GM10266 (cell line): ENCODE measurements around the gene ABHD1.
"Not testable (repeated sequence)": the region's sequence is repeated elsewhere in the genome, so short reads cannot be mapped to it uniquely, and the experiment has no call there.

Experiments used
- DNase-seq: peaks from one replicate; pipeline ENCODE4 v3.0.0; 2012; ENCODE audit errors: extremely low spot score
- CTCF ChIP-seq: IDR thresholded peaks from 2 replicates; pipeline ENCODE4 v1.5.1; 2012; ENCODE audit warnings: mild to moderate bottlenecking, low read depth; ENCODE audit not compliant: control insufficient read depth, insufficient read depth; ENCODE audit errors: missing control alignments

Gene ABHD1

GRCh38 chr2:27108221-27108620 lies 15.4 kb upstream of the ABHD1 start:
- TF ChIP-seq CTCF = no peak
- DNase-seq = no peak

- TF ChIP-seq CTCF = no peak
- no peak for DNase-seq
These were observed 14.5 kb upstream of the ABHD1 start for GRCh38 chr2:27109083-27109482.

GRCh38 chr2:27110603-27111352 lies 12.8 kb upstream of the ABHD1 start:
- not testable (repeated sequence) for DNase-seq

GRCh38 chr2:27111392-27112078 lies 12.1 kb upstream of the ABHD1 start:
- DNase-seq = not testable (repeated sequence)

- TF ChIP-seq CTCF = no peak
- no peak for DNase-seq
These were observed 8.1 kb upstream of the ABHD1 start for GRCh38 chr2:27115519-27115918.

- no peak for DNase-seq
- TF ChIP-seq CTCF = no peak
These were observed 5.6 kb upstream of the ABHD1 start for GRCh38 chr2:27117995-27118524.

- no peak for DNase-seq
- TF ChIP-seq CTCF = no peak
These were observed 4.9 kb upstream of the ABHD1 start, which contains the start of gene CGREF1 for GRCh38 chr2:27118525-27119329. TSS of gene CGREF1 (minus strand) at chr2:27119128. CDS start at chr2:27104366, 14,762 bp downstream.

GRCh38 chr2:27119330-27119670 lies 4.3 kb upstream of the ABHD1 start:
- DNase-seq = not testable (repeated sequence)
